HG02938 (cell line): ENCODE data around the gene CCDC150.
"Not testable (repeated sequence)": the region's sequence is repeated elsewhere in the genome, so short reads cannot be mapped to it uniquely, and the experiment has no call there.

Experiments
- ATAC-seq: cut with Tn5 transposase; IDR thresholded peaks from one replicate; pipeline ENCODE4 v1.9.1; 2021; ENCODE audit warnings: mild to moderate bottlenecking, moderate library complexity; ENCODE audit not compliant: unreplicated experiment

Gene CCDC150

DNA sequence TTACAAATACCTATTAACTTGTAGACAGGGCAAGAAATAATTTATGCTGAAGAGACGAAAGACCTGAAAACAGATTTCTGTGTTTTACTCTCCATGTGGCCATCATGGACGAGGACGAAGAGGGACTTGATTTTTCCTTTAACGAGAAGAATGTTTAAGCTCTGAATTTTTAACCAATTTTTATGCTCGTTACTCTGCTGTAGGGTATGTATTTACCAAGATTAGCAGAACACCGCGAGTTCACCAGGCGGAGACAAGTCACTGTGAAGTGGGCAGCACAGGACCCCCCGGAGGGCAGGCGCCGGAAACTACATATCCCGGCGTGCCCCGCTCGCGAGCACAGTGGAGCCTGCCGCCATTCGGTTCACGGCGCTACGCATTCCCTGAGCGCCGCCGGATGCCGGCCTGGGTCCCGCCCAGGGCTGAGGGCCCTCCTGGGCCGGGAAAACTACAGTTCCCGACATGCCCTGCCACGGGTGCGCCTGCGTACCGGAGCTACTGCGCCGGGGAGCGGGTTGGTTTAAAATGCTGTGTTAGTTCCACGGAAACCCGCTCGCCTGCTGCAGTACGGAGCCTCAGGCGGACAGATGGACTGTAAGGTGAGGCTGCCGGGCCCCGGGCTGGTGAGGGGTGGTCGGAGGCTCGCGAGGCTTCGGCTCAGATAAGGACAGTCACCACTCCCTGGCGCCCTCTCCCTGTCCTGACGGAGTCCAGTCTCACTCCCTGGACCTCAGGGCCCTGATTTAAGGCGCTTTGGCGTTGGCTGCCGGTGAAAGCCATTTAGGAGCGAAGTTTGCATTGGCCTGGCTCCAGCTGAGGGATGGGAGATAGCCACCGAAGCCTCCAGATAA lies at the start of gene CCDC150:
TSS of gene CCDC150 (plus strand) at position 536 of the 851 bp plus-strand sequence. CDS start at position 588, 52 bp downstream.
- ATAC-seq, result peak; percentile 99

DNA sequence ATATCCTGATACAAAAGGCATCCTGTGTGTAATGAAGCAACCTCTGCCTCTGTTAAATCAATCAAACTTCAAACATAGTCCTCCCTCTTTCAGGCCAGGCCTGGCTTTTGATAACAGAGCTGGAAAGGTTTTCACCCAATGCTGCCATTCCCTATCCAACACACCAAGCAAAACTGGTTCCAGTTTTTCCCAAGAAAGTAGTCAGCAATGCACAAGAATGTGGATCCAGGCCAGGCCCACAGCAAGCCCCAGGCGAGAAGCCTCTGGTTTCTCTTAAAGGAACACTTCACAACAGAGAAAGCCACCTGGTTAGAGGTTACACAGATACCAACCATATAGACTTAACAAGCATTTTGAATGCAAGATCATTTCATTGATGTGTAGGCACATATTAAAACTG lies 49.2 kb upstream of the CCDC150 start:
- no peak for ATAC-seq

DNA sequence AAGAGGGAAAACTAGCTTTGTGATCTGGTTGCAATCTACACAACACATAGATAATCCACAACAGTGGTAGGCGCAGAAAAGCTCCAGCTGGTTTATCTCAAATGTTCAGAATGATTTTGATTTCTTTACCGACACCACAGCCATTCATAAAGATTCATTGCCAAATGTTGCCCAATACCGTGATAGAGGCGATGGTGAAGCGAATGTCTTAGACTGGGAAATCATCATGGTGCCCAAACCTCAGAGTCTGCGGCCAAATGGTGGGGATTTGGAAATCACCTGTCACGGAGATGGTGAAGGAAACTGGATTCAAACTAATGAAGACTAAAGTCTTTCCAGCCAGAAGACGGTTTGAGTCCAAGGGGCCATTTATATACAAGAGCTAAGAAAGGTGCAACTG lies 48.5 kb upstream of the CCDC150 start:
- no peak for ATAC-seq

DNA sequence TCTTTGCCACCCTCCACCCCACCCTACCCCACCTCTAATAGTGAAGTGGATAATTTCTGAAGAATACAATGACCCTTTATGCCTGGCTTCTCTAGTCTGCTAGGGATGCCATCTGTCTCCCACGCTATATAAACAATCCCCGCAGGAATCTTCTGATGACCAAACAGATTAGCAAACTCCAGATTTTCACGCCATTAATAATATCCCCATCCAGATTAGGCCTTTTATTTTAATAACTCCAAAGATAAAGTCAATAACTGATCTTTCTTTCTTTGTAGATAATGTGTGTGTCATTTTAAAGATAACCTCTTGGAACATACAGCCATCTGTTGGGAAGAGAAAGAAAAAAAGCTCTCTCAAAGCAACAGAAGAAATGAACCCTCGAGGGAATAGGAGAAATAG lies 47.9 kb upstream of the CCDC150 start:
- ATAC-seq, result no peak

DNA sequence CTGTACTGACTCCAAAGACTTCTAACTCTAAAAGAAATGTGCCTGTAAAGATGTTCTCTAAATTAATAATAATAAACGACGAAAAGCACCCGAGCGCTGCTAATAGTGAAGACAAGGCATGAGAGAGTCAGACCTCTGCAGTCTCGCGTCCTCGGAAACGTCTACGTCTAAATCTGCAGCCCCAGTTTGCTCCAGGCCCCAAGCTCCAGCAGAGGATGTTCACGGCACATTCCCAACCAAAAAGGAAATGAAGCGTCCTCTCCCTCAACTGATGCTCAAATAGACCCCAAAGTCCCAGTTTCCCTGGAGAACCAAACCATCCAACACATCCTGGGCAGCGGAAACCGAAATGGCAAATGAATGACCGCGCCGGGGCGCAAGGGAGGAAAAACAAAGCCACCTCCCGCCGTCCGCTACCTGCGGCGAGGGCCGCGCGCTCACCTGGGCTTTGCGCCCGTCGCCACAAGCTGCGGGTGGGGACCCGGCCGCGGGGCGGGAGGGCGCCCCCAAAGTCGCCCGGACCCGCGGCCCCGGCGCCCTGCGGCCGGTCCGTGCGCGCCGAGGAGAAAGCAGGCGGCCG lies 47.1 kb upstream of the CCDC150 start:
- peak; percentile 31 for ATAC-seq

DNA sequence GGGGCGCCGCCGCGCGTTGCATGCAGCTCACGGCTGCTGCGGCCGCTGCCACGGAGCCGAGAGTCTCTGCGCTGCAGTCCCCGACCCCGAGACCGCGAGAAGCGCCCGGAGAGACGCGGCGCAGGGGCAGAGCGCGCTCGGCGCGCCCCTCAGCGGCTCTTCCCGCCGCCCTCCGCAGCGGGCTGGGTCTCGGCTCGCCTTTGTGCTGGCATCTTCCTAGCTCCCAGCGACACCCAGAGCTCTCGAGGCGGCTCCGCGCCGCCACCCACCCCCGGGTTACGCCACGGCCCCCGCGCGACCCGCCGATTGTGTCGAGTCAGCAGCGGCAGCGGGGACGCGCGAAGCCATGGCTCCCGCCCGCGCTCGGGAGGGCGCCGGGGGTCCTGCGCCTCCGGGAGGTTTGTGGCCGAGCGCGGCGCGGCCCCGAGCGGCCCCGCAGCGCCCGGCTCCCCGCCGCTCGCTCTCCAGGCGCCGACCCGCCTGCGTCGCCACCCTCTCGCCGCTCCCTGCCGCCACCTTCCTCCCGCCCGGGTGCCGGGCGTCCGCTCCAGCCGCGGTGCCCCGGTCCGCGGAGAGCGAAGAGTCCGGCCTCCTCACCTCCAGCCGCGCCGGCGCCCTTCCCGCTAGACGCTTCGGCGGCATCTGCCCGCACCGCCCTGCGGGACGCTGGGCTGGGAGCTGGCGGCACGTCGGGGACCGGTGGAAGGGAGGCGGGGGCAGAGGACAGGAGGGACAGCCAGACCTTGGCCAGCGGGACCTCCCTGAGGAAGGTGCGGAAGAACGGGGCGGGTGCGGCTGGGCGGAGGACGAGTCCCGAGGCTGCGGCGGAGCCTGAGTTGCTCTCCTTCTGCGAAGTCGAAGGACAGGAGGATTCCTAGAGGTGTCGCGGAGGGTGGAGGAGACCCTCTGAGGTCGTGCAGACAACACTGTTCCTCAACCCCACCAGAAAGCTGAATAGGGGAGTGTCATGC lies 46.3 kb upstream of the CCDC150 start, which contains the start of gene HECW2:
TSS of gene HECW2 (minus strand) at position 644 of the 971 bp plus-strand sequence.
- ATAC-seq, result peak; percentile 46

DNA sequence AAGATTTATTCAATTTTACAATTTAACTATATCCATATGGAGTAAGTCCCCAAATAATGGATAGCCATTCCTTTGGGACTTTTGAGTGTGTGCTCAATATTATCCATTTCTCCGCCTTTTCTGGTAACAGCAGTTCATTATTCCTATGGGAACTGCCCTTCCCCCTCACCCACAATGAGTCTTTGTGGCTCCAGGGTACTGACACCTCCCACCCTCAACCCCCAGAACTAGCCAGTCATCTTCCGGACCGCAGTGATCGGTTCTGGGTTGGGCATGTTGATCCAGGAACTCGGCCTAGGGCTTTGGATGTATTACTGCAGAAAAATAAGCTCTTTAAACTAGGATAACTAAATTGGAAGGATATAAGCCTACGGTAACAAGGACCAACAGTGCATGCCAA lies 45.4 kb upstream of the CCDC150 start:
- ATAC-seq, result no peak

DNA sequence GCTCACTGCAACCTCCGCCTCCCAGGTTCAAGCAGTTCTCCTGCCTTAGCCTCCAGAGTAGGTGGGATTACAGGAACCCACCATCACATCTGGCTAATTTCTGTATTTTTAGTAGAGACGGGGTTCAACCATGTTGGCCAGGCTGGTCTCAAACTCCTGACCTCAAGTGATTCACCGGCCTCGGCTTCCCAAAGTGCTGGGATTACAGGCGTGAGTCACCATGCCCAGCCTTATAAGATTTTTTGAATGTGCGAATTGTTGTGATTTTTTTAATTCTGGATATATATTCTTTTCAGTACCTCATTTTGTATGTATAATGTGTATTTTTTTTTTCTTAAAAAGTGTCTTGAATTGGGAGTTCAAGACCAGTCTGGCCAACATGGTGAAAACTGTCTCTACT lies 42.0 kb upstream of the CCDC150 start:
- no peak for ATAC-seq

DNA sequence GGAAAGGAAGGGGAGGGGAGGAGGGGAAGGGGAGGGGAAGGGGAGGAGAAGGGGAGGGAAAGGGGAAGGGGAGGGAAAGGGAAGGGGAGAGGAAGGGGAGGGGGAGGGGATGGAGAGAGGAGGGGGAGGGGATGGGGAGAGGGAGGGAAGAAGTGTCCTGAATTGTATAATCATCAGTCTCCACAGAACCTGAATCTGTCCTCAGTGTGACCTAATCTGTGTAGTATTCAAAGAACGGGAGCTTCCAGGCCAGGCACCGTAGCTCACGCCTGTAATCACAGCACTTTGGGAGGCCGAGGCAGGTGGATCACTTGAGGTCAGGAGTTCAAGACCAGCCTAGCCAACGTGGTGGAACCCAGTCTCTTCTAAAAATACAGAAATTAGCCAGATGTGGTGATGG lies 41.1 kb upstream of the CCDC150 start:
- ATAC-seq, result no peak

DNA sequence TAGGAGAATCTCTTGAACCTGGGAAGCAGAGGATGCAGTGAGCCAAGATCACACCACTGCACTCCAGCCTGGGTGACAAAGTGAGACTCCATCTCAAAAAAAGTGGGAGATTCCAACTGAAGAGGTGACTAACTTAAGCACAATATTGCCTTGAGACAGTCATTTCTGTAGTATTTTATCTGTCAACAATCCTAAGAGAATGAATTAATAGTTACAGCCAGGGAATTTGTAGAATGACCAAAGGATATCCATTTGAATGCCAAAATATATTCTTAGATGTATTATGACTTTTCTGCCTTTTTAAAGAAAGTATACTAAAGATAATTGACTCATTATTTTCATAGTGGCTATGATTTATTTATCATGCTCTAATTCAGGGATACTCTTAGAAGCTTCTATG lies 40.7 kb upstream of the CCDC150 start:
- ATAC-seq, result no peak

DNA sequence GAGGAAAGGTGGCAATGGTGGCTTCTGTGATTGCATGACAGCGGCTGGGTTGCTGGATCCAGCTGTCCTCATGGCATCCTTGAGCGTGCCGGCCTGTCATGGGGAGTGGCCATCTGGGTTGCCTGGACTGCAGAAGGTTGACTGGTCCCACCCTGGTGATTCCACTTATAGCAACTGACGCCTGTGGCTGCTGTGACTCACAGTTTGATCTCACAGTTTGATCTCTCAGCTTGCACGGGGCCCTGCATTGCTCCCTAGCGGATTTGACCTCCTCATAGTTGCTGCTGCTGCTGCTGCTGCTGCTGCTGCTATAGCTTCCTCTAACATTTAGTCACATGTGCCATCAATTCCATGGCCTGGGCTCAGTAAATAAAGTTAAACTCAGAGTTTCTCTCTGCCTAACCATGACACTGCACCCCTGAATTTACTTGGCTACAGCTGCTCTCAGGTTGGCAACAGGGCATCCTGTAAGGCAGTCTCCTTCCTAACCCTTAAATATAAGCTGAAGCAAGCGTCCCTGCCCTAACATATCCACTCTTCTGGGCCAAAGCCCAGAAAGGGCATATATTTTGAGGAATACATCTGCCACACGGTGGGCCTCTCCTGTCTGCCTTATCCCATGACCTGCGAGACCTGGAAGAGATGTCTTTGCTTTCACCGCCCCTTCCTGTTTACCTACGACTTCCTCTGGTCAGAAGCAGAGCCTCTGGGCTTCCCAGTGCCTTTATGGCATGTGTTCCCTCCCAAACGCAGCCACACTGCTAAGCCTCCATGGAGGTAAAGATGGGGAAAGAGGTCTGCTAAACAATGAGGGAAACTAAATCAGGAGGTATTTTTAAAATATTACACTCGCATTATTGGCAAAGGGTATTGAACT lies 37.8 kb upstream of the CCDC150 start:
- no peak for ATAC-seq

DNA sequence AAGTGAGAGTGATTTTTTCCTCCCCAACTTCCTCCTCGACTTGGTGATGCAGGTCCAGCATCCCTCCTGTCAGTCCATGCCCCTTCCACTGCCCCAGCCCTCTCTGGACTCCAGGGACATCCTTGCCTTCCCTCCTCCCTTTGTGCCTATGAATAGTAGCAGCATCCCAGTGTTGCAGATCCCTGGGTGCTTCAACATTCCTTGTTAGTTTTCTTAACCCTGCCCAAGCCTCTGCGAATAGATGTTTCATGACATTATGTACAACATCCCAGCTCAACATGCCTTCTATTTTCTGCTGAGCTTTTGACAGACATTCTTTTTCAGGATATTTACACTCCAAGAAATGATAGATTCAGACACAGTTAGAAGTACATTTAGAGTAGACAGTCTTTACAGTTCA lies 35.3 kb upstream of the CCDC150 start:
- no peak for ATAC-seq

DNA sequence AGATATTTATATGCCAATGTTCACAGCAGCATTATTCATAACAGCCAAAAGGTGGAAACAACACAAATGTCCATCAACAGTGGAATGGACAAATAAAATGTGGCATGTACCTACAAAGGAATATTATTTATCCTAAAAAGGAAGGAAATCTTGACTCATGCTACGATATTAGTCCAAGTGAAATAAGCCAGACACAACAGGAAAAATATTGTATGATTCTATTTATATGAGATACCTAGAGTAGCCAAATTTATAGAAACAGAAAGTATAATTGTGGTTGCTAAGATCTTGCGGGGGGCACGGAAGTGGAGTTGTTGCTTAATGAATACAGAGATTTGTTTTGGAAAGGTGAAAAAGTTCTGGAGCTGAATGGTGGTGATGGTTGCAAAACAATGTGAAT lies 33.0 kb upstream of the CCDC150 start:
- no peak for ATAC-seq

DNA sequence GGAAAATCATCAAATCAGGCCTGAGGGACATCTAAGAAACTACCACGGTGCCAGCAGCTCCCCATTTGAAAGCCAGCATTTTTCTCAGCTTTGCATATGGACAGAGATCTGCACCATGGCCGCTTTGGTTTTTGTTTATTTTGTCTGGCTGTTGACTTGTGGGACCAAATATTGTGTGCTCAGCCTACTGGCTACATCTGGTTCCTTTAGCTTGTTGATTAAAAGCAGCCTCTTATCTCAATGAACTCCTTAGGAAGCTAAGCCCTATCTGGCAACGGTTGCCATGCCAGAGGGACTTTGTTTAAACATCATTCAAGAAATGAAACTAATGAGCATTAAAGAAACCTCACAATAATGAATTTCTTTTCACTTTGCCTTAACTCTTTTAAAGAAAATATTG lies 32.4 kb upstream of the CCDC150 start:
- no peak for ATAC-seq

DNA sequence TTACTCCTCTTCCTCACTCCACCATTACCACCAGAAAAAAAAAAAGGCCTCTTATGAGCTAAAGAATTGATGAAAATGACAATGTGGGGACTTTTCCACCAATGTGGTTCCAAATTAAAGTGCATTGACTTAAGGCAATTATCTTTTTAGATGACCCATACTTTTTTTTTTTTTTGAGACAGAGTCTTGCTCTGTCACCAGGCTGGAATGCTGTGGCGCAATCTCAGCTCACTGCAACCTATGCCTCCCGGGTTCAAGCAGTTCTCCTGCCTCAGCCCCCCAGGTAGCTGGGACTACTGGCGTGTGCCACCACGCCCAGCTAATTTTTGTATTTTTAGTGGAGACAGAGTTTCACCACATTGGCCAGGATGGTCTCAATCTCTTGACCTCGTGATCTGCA lies 31.6 kb upstream of the CCDC150 start:
- not testable (repeated sequence) for ATAC-seq

DNA sequence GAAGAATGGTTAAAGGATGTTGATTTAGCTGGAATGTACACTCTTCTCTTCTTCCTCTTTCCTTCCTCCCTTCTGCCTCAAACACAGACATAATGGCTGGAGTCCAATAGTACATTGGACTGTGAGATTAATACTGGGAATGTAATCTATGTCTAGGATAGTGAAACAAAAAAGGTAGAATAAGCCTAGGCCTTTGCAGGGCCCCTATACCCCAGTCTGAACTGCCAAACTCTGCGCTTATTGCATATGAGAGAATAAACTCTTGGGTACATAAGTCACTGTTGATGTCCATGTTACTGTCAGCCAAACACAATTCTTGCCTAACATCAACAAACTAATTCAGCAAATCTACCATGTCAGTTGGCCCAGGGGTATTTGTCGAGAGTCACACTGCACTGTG lies 29.7 kb upstream of the CCDC150 start:
- no peak for ATAC-seq

DNA sequence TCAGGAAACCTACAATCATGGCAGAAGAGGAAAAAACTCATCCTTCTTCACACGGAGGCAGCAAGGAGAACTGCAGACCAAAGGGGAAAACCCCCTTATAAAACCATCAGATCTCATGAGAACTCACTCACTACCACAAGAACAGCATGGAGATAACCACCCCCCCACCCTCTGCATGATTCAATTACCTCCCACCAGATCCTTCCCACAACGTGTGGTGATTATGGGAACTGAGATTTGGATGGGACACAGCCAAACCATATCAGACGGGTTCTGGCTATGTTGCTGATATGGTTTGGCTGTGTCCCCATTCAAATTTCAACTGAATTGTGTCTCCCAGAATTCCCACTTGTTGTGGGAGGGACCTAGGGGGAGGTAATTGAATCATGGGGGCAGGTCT lies 28.7 kb upstream of the CCDC150 start:
- ATAC-seq, result no peak

DNA sequence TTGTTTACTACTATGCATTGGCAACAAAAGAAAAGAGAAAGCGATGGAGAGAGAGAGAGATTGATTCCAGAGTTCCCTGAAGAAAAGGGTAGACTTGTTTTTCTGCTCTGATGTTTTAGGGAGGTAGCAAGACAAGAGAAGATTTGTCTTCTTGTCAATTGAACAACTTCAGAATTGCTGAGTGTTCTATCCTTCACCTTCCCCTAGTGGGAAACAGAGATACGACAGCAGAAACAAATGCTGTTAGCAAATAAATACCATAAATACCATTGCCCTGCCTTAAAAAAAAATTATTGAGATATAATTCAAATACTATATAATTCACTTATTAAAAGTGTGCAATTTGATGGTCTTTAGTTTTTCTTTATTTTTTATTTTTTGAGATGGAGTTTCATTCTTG lies 26.2 kb upstream of the CCDC150 start:
- ATAC-seq, result no peak

DNA sequence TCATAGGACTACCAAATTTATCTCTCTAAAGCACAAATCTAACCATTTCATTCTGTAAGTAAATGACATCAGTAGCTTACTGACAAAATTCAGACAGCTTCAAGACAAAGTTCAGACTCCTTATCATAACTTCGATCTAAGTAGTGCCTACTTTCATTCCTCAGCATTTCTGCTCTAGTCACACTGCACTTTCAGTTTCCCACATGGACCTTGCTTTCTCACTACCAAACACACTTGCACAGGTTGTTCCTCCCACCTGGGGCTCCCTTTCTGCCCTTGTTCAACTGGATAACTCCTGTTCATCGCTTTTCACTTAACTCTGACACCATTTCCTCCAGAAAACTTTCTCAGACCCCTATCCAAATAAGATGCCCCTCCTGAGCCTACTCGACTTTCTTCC lies 22.1 kb upstream of the CCDC150 start:
- ATAC-seq, result no peak

DNA sequence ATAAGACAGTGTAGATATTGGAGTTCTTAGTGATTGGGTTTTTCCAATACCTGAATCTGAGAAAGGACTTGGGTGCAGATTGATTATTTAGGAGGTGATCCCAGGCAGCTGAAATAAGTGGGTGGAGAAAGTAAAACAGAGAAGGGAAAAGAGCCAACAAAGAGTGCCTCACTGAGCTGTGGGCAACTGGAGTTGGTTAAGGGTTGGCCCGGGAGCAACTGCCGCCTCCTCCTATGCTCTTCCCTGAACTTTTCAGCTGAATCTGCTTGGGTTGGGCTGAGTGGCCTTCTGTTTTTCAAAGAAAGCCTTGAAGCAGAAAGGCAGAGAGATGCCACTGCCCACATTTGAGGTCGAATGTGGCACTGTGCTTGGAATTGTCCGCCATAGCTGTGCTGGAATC lies 20.9 kb upstream of the CCDC150 start:
- no peak for ATAC-seq
